Upper lobe of right lung (tissue), 1 donor: Measurements from ENCODE around the gene MAP2K2. TPM values are rescaled to one million over a fixed set of nuclear protein-coding genes. Genes with fewer than 3 reads are reported as not detected.

Source experiments
- ATAC-seq: fragments of 200-7000 bp; cut with Tn5 transposase; one replicate; pipeline ENCODE4 v1.9.1; 2020; ENCODE audit warnings: mild to moderate bottlenecking, moderate library complexity
- DNase-seq: peaks from one replicate; pipeline ENCODE4 v3.0.0-alpha.2; 2020
- H3K27ac ChIP-seq: fragments of 200-600 bp; one replicate; pipeline ENCODE4 v1.8.0; 2022
- H3K27me3 ChIP-seq: fragments of 200-600 bp; one replicate; pipeline ENCODE4 v1.8.0; 2022; ENCODE audit warnings: mild to moderate bottlenecking
- H3K36me3 ChIP-seq: fragments of 200-600 bp; one replicate; pipeline ENCODE4 v1.8.0; 2022
- H3K4me1 ChIP-seq: fragments of 200-600 bp; one replicate; pipeline ENCODE4 v1.8.0; 2022
- H3K4me3 ChIP-seq: fragments of 200-600 bp; one replicate; pipeline ENCODE4 v1.8.0; 2022; ENCODE audit warnings: mild to moderate bottlenecking
- H3K9me3 ChIP-seq: fragments of 200-600 bp; one replicate; pipeline ENCODE4 v1.8.0; 2022
- CTCF ChIP-seq: fragments of 200-600 bp; IDR thresholded peaks from one replicate; pipeline ENCODE4 v1.8.0; 2022; ENCODE audit warnings: antibody characterized with exemption
- intact Hi-C: fragments of 100-400 bp; cut with DNase I; formaldehyde crosslinking; loops from one replicate; pipeline ENCODE4 v1.11.0; 2022
- total RNA-seq: library from RNA; stranded (reverse); fragmentation: NEBNext Ultra II Directional; extraction: Animal tissue kit (Norgen Biotek cat#: 25700); gene quantifications from one replicate; pipeline ENCODE4 v1.2.1, GENCODE V29; 2021
- donor health status: DM: no; HTN: yes; CAD: no; lungs with severe emphysema.

MAP2K2 gene
- total RNA-seq, 1 donor from 2014 or later, result 110 TPM

DNA sequence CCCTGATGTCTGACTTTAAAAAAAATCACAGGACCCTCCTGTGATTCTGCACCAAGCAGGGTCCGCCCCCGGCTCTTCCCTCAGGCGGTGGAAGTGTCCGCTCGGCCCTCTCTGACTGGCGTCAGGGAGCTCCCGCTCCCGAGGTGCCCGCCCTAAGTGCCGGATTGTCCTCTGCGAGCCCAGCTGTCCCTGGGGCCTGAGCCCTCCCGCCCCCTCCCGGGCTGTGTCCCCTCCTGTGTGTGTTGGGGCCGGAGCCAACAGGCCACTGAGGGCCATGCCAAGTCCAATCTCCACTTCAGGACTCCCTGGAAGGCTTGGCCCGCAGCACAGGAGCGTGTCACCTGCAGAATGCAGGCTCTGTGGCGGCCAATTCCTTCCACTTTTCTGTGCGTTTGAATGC lies 25.4 kb downstream of the MAP2K2 start:
- Histone ChIP-seq H3K9me3 (no peaks in the 10 kb centered on the region), H3K27me3 (no peaks in the 10 kb centered on the region), H3K4me1 (no peaks in the 10 kb centered on the region), H3K27ac (no peak overlapping the region), H3K36me3 (peaks cover 58% of the 10 kb centered on the region), H3K4me3 (no peak overlapping the region)
- intact Hi-C loops, result no loop called here
- DNase-seq, result no peak
- TF ChIP-seq CTCF, result no peak
- no peak for ATAC-seq

GRCh38 chr19:4097501-4097900 lies 26.4 kb downstream of the MAP2K2 start:
- Histone ChIP-seq H3K4me3 (no peak overlapping the region), H3K36me3 (peaks cover 52% of the 10 kb centered on the region), H3K27ac (no peak overlapping the region), H3K4me1 (no peaks in the 10 kb centered on the region), H3K27me3 (no peaks in the 10 kb centered on the region), H3K9me3 (no peaks in the 10 kb centered on the region)
- TF ChIP-seq CTCF, result no peak
- intact Hi-C loops, result no loop called here
- ATAC-seq, result peak; percentile 5
- DNase-seq, result no peak

DNA sequence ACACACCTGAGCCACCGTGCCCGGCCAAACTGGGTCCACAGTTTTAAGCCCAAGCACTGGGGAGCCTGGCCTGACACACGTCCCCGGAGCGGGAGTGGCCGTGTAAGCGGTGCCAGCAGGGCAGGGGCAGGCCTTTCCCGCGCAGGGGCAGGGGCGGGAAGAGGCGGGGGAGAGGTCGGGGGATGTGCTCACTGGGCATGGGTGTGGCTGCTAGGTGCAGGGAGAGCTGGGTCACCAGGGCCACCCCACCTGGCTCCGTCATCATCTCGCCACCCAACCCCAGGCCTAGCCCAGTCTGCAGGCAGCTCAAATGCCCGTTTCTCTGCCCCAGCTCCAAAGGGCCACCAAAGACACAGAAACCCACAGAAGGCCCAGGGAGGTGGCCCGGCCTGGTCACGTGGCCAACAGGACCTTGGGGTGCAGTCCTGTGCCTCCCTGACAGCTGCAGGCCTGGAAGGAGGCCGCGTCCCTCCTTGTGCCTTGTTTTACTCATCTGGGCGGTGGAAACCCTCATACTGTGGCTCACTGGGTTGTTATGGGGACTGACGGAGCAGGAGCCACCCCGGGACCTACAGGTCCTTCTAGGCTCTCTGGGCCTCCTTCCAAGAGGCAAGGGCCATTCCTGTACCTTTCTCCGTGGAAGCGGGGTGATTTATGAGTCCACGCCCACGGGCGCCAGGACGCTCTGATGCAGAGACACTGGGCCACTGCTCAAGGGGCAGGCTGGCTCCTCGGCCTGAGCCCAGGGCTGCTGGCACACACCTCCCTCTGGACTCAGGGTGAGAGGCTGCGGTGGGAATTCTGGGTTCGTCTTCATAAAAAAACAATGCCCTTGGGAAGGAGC lies 27.7 kb downstream of the MAP2K2 start:
- DNase-seq (no peak), ATAC-seq (no peak)
- Histone ChIP-seq H3K4me1 (no peaks in the 10 kb centered on the region), H3K27ac (no peak overlapping the region), H3K4me3 (no peak overlapping the region), H3K9me3 (no peaks in the 10 kb centered on the region), H3K27me3 (no peaks in the 10 kb centered on the region), H3K36me3 (peaks cover 39% of the 10 kb centered on the region)
- no peak for TF ChIP-seq CTCF
- intact Hi-C loops, result no loop called here

GRCh38 chr19:4095488-4095844 lies 28.5 kb downstream of the MAP2K2 start:
- ATAC-seq (no peak), DNase-seq (no peak)
- Histone ChIP-seq H3K9me3 (no peaks in the 10 kb centered on the region), H3K27me3 (no peaks in the 10 kb centered on the region), H3K4me1 (no peaks in the 10 kb centered on the region), H3K36me3 (peaks cover 39% of the 10 kb centered on the region), H3K27ac (no peak overlapping the region), H3K4me3 (no peak overlapping the region)
- no peak for TF ChIP-seq CTCF
- intact Hi-C loops, result no loop called here

GRCh38 chr19:4094761-4095487 lies 29.0 kb downstream of the MAP2K2 start:
- Histone ChIP-seq H3K27ac (no peak overlapping the region), H3K27me3 (no peaks in the 10 kb centered on the region), H3K4me1 (no peaks in the 10 kb centered on the region), H3K9me3 (no peaks in the 10 kb centered on the region), H3K4me3 (no peak overlapping the region), H3K36me3 (peaks cover 39% of the 10 kb centered on the region)
- ATAC-seq, result no peak
- no peak for DNase-seq
- intact Hi-C loops, result no loop called here
- no peak for TF ChIP-seq CTCF
